ENCODE results near the gene GPC6.

DNA sequence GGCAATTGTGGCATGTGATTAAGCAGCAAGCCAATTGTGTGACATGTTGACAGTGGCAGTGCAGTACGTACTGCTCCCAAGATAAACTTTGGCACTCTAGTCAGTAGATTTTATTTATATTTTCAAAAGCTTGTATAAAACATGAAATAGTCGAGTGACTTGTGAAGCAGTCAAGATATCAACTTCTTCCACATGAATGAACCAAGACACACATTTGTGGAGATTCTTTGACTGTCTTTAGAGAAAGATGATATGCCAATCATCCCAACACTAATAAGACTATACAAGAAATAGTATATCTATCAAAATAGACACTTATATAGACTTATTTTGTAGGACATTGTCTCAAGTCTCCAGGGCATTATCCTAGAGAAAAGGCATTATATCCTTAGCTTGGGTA lies 714.8 kb downstream of the GPC6 start:
- TF ChIP-seq, protein P1, sequence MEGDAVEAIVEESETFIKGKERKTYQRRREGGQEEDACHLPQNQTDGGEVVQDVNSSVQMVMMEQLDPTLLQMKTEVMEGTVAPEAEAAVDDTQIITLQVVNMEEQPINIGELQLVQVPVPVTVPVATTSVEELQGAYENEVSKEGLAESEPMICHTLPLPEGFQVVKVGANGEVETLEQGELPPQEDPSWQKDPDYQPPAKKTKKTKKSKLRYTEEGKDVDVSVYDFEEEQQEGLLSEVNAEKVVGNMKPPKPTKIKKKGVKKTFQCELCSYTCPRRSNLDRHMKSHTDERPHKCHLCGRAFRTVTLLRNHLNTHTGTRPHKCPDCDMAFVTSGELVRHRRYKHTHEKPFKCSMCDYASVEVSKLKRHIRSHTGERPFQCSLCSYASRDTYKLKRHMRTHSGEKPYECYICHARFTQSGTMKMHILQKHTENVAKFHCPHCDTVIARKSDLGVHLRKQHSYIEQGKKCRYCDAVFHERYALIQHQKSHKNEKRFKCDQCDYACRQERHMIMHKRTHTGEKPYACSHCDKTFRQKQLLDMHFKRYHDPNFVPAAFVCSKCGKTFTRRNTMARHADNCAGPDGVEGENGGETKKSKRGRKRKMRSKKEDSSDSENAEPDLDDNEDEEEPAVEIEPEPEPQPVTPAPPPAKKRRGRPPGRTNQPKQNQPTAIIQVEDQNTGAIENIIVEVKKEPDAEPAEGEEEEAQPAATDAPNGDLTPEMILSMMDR (IDR thresholded peaks at IDR 0.05; ENCODE audit: low read length): no peak
- TF ChIP-seq EZH2 (optimal IDR thresholded peaks at IDR 0.05; ENCODE audit: low read depth, low read length) (no peak), EZH2phosphoT487 (IDR thresholded peaks at IDR 0.05; ENCODE audit: low read length) (no peak)
